SU-DHL-6 (cell line): Measurements from ENCODE around the gene COBL.

ENCODE experiments used
- H2AFZ ChIP-seq: fragments of 200-600 bp; sonication (generic); 2 replicates; pipeline ENCODE4 v1.6.1; 2014; ENCODE audit warnings: low read depth, mild to moderate bottlenecking, moderate library complexity, mixed read lengths, antibody characterized with exemption, low read length; ENCODE audit not compliant: severe bottlenecking
- H3F3A ChIP-seq: fragments of 200-600 bp; shearing (Covaris generic); 2 replicates; pipeline ENCODE4 v1.6.0; 2016; ENCODE audit warnings: antibody characterized with exemption, mild to moderate bottlenecking; ENCODE audit not compliant: insufficient read depth
- H3K27ac ChIP-seq: fragments of 200-600 bp; sonication (generic); 2 replicates; pipeline ENCODE4 v1.5.1; 2016; ENCODE audit warnings: low read depth, mild to moderate bottlenecking, low read length, moderate library complexity, mixed read lengths
- H3K27me3 ChIP-seq: fragments of 200-600 bp; sonication (generic), shearing (Covaris generic); 2 replicates; pipeline ENCODE4 v1.6.0; 2014; ENCODE audit warnings: mild to moderate bottlenecking, low read length
- H3K36me3 ChIP-seq: fragments of 200-600 bp; sonication (generic); 2 replicates; pipeline ENCODE4 v1.6.1; 2014; ENCODE audit warnings: mild to moderate bottlenecking, low read length, mixed read lengths
- H3K4me2 ChIP-seq: fragments of 300-600, 200-600 bp; shearing (Covaris generic), sonication (generic); 2 replicates; pipeline ENCODE4 v1.6.0; 2014; ENCODE audit warnings: low read length, low read depth, mild to moderate bottlenecking; ENCODE audit not compliant: poor library complexity, severe bottlenecking
- H3K4me3 ChIP-seq: fragments of 200-600 bp; sonication (generic); 2 replicates; pipeline ENCODE4 v1.5.1; 2014; ENCODE audit warnings: antibody characterized with exemption, low read length, mild to moderate bottlenecking, mixed read lengths; ENCODE audit not compliant: insufficient read depth, poor library complexity, severe bottlenecking
- H3K79me2 ChIP-seq: fragments of 200-600 bp; sonication (generic); 2 replicates; pipeline ENCODE4 v1.6.1; 2014; ENCODE audit warnings: mild to moderate bottlenecking, low read length, moderate library complexity; ENCODE audit not compliant: insufficient read depth
- H3K9ac ChIP-seq: fragments of 200-600 bp; sonication (generic); 2 replicates; pipeline ENCODE4 v1.7.0; 2014; ENCODE audit warnings: mild to moderate bottlenecking, low read length
- H3K9me2 ChIP-seq: fragments of 200-600 bp; sonication (generic); replicated peaks from 2 replicates; pipeline ENCODE4 v1.6.1; 2014; ENCODE audit warnings: low read length; ENCODE audit not compliant: insufficient read depth
- H3K9me3 ChIP-seq: fragments of 200-600 bp; sonication (generic); 2 replicates; pipeline ENCODE4 v1.6.1; 2014; ENCODE audit warnings: low read length, mixed read lengths; ENCODE audit not compliant: insufficient read depth
- H4K20me1 ChIP-seq: fragments of 200-600 bp; sonication (generic); 2 replicates; pipeline ENCODE4 v1.6.1; 2014; ENCODE audit warnings: low read depth, mild to moderate bottlenecking, antibody characterized with exemption, low read length, moderate library complexity, mixed read lengths
- CTCF ChIP-seq: fragments of 200-600 bp; sonication (generic); IDR thresholded peaks from one replicate; pipeline ENCODE4 v1.5.1; 2017; ENCODE audit warnings: antibody characterized with exemption, mild to moderate bottlenecking, low read length, moderate library complexity; ENCODE audit not compliant: insufficient read depth, poor library complexity, severe bottlenecking
- EZH2phosphoT487 ChIP-seq: fragments of 200-600 bp; sonication (generic), shearing (Covaris generic); conservative IDR thresholded peaks from 2 replicates; pipeline ENCODE4 v1.6.1; 2018; ENCODE audit warnings: mild to moderate bottlenecking, antibody characterized with exemption, low read length, moderate library complexity, mixed read lengths

COBL gene

GRCh38 chr7:51027106-51027934, 289.3 kb downstream of the COBL start:
- H3K9me2 ChIP-seq, result no peaks in the 10 kb centered on the region
- no peaks in the 10 kb centered on the region for H3K9me3 ChIP-seq
- no peaks in the 10 kb centered on the region for H3K79me2 ChIP-seq
- H3K4me2 ChIP-seq, result no peak overlapping the region
- no peaks in the 10 kb centered on the region for H3K36me3 ChIP-seq
- no peak overlapping the region for H2AFZ ChIP-seq
- no peak overlapping the region for H3K27ac ChIP-seq
- no peak for TF ChIP-seq CTCF
- no peak for TF ChIP-seq EZH2phosphoT487
- no peaks in the 10 kb centered on the region for H4K20me1 ChIP-seq
- no peak overlapping the region for H3K9ac ChIP-seq
- H3K27me3 ChIP-seq, result no peaks in the 10 kb centered on the region
- no peak overlapping the region for H3K4me3 ChIP-seq
- no peaks in the 10 kb centered on the region for H3F3A ChIP-seq

- Histone ChIP-seq H3K4me3 (no peak overlapping the region), H3K4me2 (no peak overlapping the region), H3K27me3 (no peaks in the 10 kb centered on the region), H4K20me1 (no peaks in the 10 kb centered on the region), H3F3A (no peaks in the 10 kb centered on the region), H3K27ac (no peak overlapping the region), H3K9me2 (no peaks in the 10 kb centered on the region), H3K36me3 (no peaks in the 10 kb centered on the region), H3K9ac (no peak overlapping the region), H3K79me2 (no peaks in the 10 kb centered on the region), H3K9me3 (no peaks in the 10 kb centered on the region), H2AFZ (no peak overlapping the region)
- TF ChIP-seq CTCF (no peak), EZH2phosphoT487 (no peak)
These were observed 290.3 kb downstream of the COBL start for GRCh38 chr7:51026341-51026740.

GRCh38 chr7:51025668-51026067, 290.9 kb downstream of the COBL start:
- Histone ChIP-seq H3K4me2 (no peak overlapping the region), H3K36me3 (no peaks in the 10 kb centered on the region), H4K20me1 (no peaks in the 10 kb centered on the region), H3K27me3 (no peaks in the 10 kb centered on the region), H3K9ac (no peak overlapping the region), H3F3A (no peaks in the 10 kb centered on the region), H3K9me3 (no peaks in the 10 kb centered on the region), H3K79me2 (no peaks in the 10 kb centered on the region), H3K4me3 (no peak overlapping the region), H3K9me2 (no peaks in the 10 kb centered on the region), H3K27ac (no peak overlapping the region), H2AFZ (no peak overlapping the region)
- no peak for TF ChIP-seq EZH2phosphoT487
- TF ChIP-seq CTCF, result no peak
